Activated naive CD4-positive, alpha-beta T cell treated with anti-CD3 and anti-CD28 coated beads, Interleukin-2, amount 50 U/mL, for 24 hours (primary cell): Measurements from ENCODE around the gene CD53.
"Not testable (repeated sequence)": the region's sequence is repeated elsewhere in the genome, so short reads cannot be mapped to it uniquely, and the experiment has no call there.

ENCODE experiments used
- H3K27ac Mint-ChIP-seq: one replicate; pipeline ENCODE4 v1.8.0; 2021; ENCODE audit warnings: mild to moderate bottlenecking, mixed read lengths
- H3K27me3 Mint-ChIP-seq: one replicate; pipeline ENCODE4 v1.8.0; 2021; ENCODE audit warnings: mixed read lengths
- H3K36me3 Mint-ChIP-seq: one replicate; pipeline ENCODE4 v1.8.0; 2021; ENCODE audit warnings: mixed read lengths
- H3K4me1 Mint-ChIP-seq: one replicate; pipeline ENCODE4 v1.8.0; 2021; ENCODE audit warnings: mixed read lengths
- H3K4me3 Mint-ChIP-seq: one replicate; pipeline ENCODE4 v1.8.0; 2021; ENCODE audit warnings: mild to moderate bottlenecking, mixed read lengths
- H3K9me3 Mint-ChIP-seq: one replicate; pipeline ENCODE4 v1.8.0; 2021; ENCODE audit warnings: mixed read lengths

CD53 gene

DNA sequence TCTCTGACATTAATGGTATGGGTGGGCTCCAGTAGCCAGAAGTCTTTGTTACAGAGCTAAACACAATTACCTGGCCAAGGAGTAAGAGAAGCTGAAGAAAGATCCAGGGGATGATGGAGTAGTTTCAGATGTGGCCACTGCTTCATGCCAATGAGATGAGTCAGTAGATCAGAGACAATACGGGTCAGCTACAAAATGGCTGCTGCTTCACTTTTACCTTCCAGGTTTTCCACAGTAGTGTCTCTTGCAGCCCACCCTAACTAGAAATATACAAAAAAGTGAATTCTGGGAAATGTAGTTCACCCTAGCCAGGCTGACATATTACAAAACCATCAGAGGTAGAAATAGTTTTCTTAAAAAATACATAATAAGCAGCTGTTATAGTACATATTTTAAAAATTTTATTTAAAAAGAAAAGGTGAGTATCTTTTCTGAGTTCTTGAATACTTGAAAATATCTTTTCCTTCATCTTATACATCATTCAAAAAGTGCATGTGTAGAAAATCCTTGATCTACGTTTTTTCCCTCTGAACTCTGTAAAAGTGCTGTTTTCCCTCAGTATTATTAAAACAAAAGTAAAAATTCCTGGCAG, 54.6 kb downstream of the CD53 start:
- peaks cover 14% of the 10 kb centered on the region for H3K36me3 Mint-ChIP-seq

DNA sequence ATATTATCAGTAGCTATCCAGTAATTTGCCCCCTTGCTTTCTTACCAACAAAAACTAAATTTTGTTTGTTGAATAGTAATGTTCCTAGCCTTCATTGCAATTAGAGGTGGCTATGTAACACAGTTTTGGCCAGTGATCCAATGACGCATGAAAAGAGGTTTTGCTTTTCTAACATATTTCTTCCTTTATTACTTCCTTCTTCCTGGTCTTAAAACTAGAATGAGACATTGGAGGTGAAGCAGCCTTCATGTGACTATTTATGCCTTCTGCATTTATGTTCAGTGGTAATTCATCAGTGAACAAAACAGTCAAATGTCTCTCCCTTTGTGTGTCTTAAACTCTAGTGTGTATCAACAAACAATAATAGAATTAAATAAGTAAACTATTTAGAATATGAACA, 55.2 kb downstream of the CD53 start:
- H3K9me3 Mint-ChIP-seq: peaks cover 18% of the 10 kb centered on the region
- no peaks in the 10 kb centered on the region for H3K4me1 Mint-ChIP-seq
- H3K4me3 Mint-ChIP-seq: no peak overlapping the region
- no peak overlapping the region for H3K27ac Mint-ChIP-seq
- H3K36me3 Mint-ChIP-seq: peaks cover 14% of the 10 kb centered on the region
- H3K27me3 Mint-ChIP-seq: no peaks in the 10 kb centered on the region

More for the DNA sequence above, 54.6 kb downstream of the CD53 start:
- H3K4me3 Mint-ChIP-seq: no peak overlapping the region
- H3K27me3 Mint-ChIP-seq: no peaks in the 10 kb centered on the region
- no peaks in the 10 kb centered on the region for H3K4me1 Mint-ChIP-seq
- H3K27ac Mint-ChIP-seq: no peak overlapping the region
- H3K9me3 Mint-ChIP-seq: peaks cover 18% of the 10 kb centered on the region

DNA sequence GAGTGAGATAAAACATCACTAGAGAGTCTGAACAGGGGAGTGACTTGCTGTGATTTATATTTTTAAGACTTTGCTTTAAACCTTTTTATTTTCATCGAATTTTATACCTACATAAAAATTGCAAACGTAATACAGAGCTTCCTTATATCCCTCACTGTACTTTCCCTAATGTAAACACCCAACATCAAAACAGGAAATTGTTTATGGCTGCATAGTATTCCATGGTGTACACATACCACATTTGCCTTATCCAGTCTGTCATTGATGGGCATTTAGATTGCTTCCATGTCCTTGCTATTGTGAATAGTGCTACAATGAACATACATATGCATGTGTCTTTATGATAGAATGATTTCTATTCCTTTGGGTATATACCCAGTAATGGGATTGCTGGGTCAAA, 56.0 kb downstream of the CD53 start:
- Mint-ChIP-seq H3K4me3 (no peak overlapping the region), H3K36me3 (peaks cover 14% of the 10 kb centered on the region), H3K27me3 (no peaks in the 10 kb centered on the region), H3K9me3 (peaks cover 18% of the 10 kb centered on the region), H3K4me1 (no peaks in the 10 kb centered on the region), H3K27ac (no peak overlapping the region)

DNA sequence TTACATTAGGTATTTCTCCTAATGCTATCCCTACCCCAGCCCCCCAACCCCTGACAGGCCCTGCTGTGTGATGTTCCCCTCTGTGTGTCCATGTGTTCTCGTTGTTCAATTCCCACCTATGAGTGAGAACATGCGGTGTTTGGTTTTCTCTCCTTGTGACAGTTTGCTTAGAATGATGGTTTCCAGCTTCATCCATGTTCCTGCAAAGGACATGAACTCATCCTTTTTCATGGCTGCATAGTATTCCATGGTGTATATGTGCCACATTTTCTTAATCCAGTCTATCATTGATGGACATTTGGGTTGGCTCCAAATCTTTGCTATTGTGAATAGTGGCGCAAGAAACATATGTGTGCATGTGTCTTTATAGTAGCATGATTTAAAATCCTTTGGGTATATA, 58.1 kb downstream of the CD53 start:
- H3K9me3 Mint-ChIP-seq: peaks cover 25% of the 10 kb centered on the region
- H3K4me1 Mint-ChIP-seq, H3K4me3 Mint-ChIP-seq, H3K27ac Mint-ChIP-seq, H3K27me3 Mint-ChIP-seq: not testable (repeated sequence)
- H3K36me3 Mint-ChIP-seq: peaks cover 19% of the 10 kb centered on the region

- no peaks in the 10 kb centered on the region for H3K27me3 Mint-ChIP-seq
- peaks cover 44% of the 10 kb centered on the region for H3K9me3 Mint-ChIP-seq
- H3K4me3 Mint-ChIP-seq: no peak overlapping the region
- no peaks in the 10 kb centered on the region for H3K4me1 Mint-ChIP-seq
- no peak overlapping the region for H3K27ac Mint-ChIP-seq
- peaks cover 34% of the 10 kb centered on the region for H3K36me3 Mint-ChIP-seq
Observed at GRCh38 chr1:110936567-110936966, 63.6 kb downstream of the CD53 start.

DNA sequence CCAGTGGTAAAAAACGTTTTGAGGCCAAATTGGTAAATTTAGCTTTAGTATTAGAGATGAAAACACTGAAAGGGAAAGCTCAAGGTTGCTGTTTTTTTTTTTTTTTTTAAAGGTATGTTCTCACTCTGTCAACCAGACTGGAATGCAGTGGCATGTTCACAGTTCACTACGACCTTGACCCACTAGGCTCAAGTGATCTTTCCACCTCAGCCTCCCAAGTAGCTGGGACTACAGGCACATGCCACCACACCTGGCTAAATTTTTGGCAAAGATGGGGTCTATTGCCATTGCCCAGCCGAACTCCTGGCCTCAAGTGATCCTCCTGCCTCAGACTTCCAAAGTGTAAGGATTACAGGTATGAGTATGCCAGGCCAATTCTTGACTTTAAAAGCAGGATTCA, 71.9 kb downstream of the CD53 start:
- no peaks in the 10 kb centered on the region for H3K4me1 Mint-ChIP-seq
- H3K4me3 Mint-ChIP-seq: no peak overlapping the region
- no peaks in the 10 kb centered on the region for H3K27me3 Mint-ChIP-seq
- peaks cover 26% of the 10 kb centered on the region for H3K36me3 Mint-ChIP-seq
- peaks cover 4% of the 10 kb centered on the region for H3K9me3 Mint-ChIP-seq
- no peak overlapping the region for H3K27ac Mint-ChIP-seq

GRCh38 chr1:110945626-110946025, 72.7 kb downstream of the CD53 start:
- Mint-ChIP-seq H3K36me3 (peaks cover 34% of the 10 kb centered on the region), H3K4me1 (no peaks in the 10 kb centered on the region), H3K9me3 (peaks cover 10% of the 10 kb centered on the region), H3K27ac (no peak overlapping the region), H3K27me3 (no peaks in the 10 kb centered on the region), H3K4me3 (no peak overlapping the region)

- H3K27me3 Mint-ChIP-seq: no peaks in the 10 kb centered on the region
- H3K36me3 Mint-ChIP-seq: peaks cover 55% of the 10 kb centered on the region
- peaks cover 10% of the 10 kb centered on the region for H3K9me3 Mint-ChIP-seq
- no peaks in the 10 kb centered on the region for H3K4me1 Mint-ChIP-seq
- H3K27ac Mint-ChIP-seq: no peak overlapping the region
- H3K4me3 Mint-ChIP-seq: no peak overlapping the region
Observed at GRCh38 chr1:110948038-110948810, 75.3 kb downstream of the CD53 start.
